Stimulated activated CD8-positive, alpha-beta memory T cell treated with anti-CD3 and anti-CD28 coated beads, Interleukin-7, amount 100 ng/mL, for 1 hour (primary cell): ENCODE measurements around the gene ATP2B3.

Experiments used
- DNase-seq, 2 donors: peaks; one replicate each; pipeline ENCODE4 v3.0.0-alpha.2; 2020; ENCODE audit warnings: low read depth in 2 of 2

Gene ATP2B3

GRCh38 chrX:153568451-153569011, 51.1 kb downstream of the ATP2B3 start:
- DNase-seq, result no peak

- DNase-seq, result no peak
Observed at GRCh38 chrX:153569475-153569874, 52.0 kb downstream of the ATP2B3 start.

GRCh38 chrX:153571534-153571908, 54.1 kb downstream of the ATP2B3 start:
- DNase-seq, result no peak

- DNase-seq, result no peak
Observed at GRCh38 chrX:153572601-153573000, 55.2 kb downstream of the ATP2B3 start.

GRCh38 chrX:153573984-153574383, 56.5 kb downstream of the ATP2B3 start:
- DNase-seq, result no peak

- no peak for DNase-seq
Observed at GRCh38 chrX:153576239-153576870, 58.9 kb downstream of the ATP2B3 start.

- DNase-seq, result no peak
Observed at GRCh38 chrX:153576961-153577360, 59.5 kb downstream of the ATP2B3 start.

- DNase-seq, result no peak
Observed at GRCh38 chrX:153578200-153578835, 60.9 kb downstream of the ATP2B3 start.

GRCh38 chrX:153578889-153579288, 61.4 kb downstream of the ATP2B3 start:
- DNase-seq, result no peak

- no peak for DNase-seq
Observed at GRCh38 chrX:153580700-153581386, 63.4 kb downstream of the ATP2B3 start.

- peak in 1 of 2 donors; percentile 18 for DNase-seq
Observed at GRCh38 chrX:153582896-153583295, 65.5 kb downstream of the ATP2B3 start.

- DNase-seq, result no peak
Observed at GRCh38 chrX:153583433-153583832, 66.0 kb downstream of the ATP2B3 start.

- no peak for DNase-seq
Observed at GRCh38 chrX:153585827-153586226, 68.4 kb downstream of the ATP2B3 start.

- no peak for DNase-seq
Observed at GRCh38 chrX:153587342-153587741, 69.9 kb downstream of the ATP2B3 start.

GRCh38 chrX:153588021-153588781, 70.8 kb downstream of the ATP2B3 start:
- no peak for DNase-seq

- no peak for DNase-seq
Observed at GRCh38 chrX:153588782-153589446, 71.5 kb downstream of the ATP2B3 start.

- no peak for DNase-seq
Observed at GRCh38 chrX:153590961-153591956, 73.8 kb downstream of the ATP2B3 start.

- DNase-seq, result no peak
Observed at GRCh38 chrX:153592091-153592833, 74.8 kb downstream of the ATP2B3 start.

- no peak for DNase-seq
Observed at GRCh38 chrX:153592966-153593688, 75.7 kb downstream of the ATP2B3 start.
